K562 (cell line): ENCODE results near the gene HMOX2. TPM values are rescaled to one million over a fixed set of nuclear protein-coding genes. Genes with fewer than 3 reads are reported as not detected.

ENCODE experiments used
- BRD4 ChIP-seq: fragments of 200-600 bp; sonication (generic); IDR thresholded peaks from 2 replicates; pipeline ENCODE4 v1.6.1; 2017; ENCODE audit warnings: inconsistent platforms
- CHD2 ChIP-seq: IDR thresholded peaks from 2 replicates; pipeline ENCODE4 v1.6.1; 2011; ENCODE audit warnings: low read depth, low read length
- CHD4 ChIP-seq: fragments of 200-600 bp; sonication (generic); IDR thresholded peaks from 3 replicates; pipeline ENCODE4 v1.6.1; 2012; ENCODE audit warnings: low read depth, mild to moderate bottlenecking, mixed read lengths, low read length, inconsistent platforms; ENCODE audit not compliant: insufficient read depth, insufficient replicate concordance, poor library complexity, severe bottlenecking
- CSDE1 ChIP-seq, 2 experiments: fragments of 450-650 bp; IDR thresholded peaks; 2 replicates each; pipeline ENCODE4 v1.6.1; 2016; ENCODE audit warnings: mild to moderate bottlenecking in 1 of 2
- ETS2 ChIP-seq: IDR thresholded peaks from 2 replicates; pipeline ENCODE4 v1.6.1; 2016; ENCODE audit warnings: borderline replicate concordance, missing genetic modification characterization, mild to moderate bottlenecking, moderate library complexity, missing compliant biosample characterization; ENCODE audit not compliant: poor library complexity, severe bottlenecking
- FOSL1 ChIP-seq: fragments of 200-800 bp; sonication (Bioruptor generic); conservative IDR thresholded peaks from 2 replicates; pipeline ENCODE4 v1.6.1; 2016; ENCODE audit warnings: missing genetic modification characterization, missing compliant biosample characterization
- HCFC1 ChIP-seq: IDR thresholded peaks from 2 replicates; pipeline ENCODE4 v1.6.1; 2012; ENCODE audit warnings: low read depth, low read length, improper control_type of control experiment
- HDAC3 ChIP-seq: fragments of 450-650 bp; IDR thresholded peaks from 2 replicates; pipeline ENCODE4 v1.6.1; 2018; ENCODE audit warnings: borderline replicate concordance, mild to moderate bottlenecking, moderate library complexity; ENCODE audit not compliant: partially characterized antibody
- JUND ChIP-seq, 2 experiments: IDR thresholded peaks; 2 replicates in 1 of 2; 3 replicates in 1 of 2; pipeline ENCODE4 v1.6.1; 2011; ENCODE audit warnings: borderline replicate concordance in 2 of 2, low read depth in 2 of 2, low read length in 2 of 2, improper control_type of control experiment in 1 of 2, missing biosample characterization in 1 of 2, missing genetic modification characterization in 1 of 2, missing genetic modification reagents in 1 of 2
- KDM5B ChIP-seq: fragments of 200-600 bp; sonication (generic); IDR thresholded peaks from 2 replicates; pipeline ENCODE4 v1.6.1; 2012; ENCODE audit warnings: low read depth, mild to moderate bottlenecking, moderate library complexity, low read length, control low read depth, inconsistent platforms; ENCODE audit not compliant: insufficient replicate concordance
- KLF1 ChIP-seq: fragments of 450-650 bp; IDR thresholded peaks from 2 replicates; pipeline ENCODE4 v1.6.1; 2016; ENCODE audit warnings: missing genetic modification characterization, missing compliant biosample characterization
- LARP7 ChIP-seq: fragments of 450-650 bp; IDR thresholded peaks from 2 replicates; pipeline ENCODE4 v1.6.1; 2016
- LCOR ChIP-seq: sonication (generic); formaldehyde crosslinking; IDR thresholded peaks from 2 replicates; pipeline ENCODE4 v1.8.0; 2022; ENCODE audit warnings: mild to moderate bottlenecking, missing genetic modification reagents
- MED1 ChIP-seq: sonication (generic); formaldehyde crosslinking; IDR thresholded peaks from 2 replicates; pipeline ENCODE4 v1.8.1; 2023; ENCODE audit warnings: missing genetic modification reagents, borderline replicate concordance
- MTA1 ChIP-seq: fragments of 450-650 bp; IDR thresholded peaks from 2 replicates; pipeline ENCODE4 v1.6.1; 2017; ENCODE audit warnings: borderline replicate concordance
- PTRF ChIP-seq: fragments of 450-650 bp; IDR thresholded peaks from 2 replicates; pipeline ENCODE4 v1.6.1; 2016; ENCODE audit warnings: mild to moderate bottlenecking, missing genetic modification characterization, missing compliant biosample characterization
- RBM39 ChIP-seq: fragments of 200-400 bp; formaldehyde crosslinking; optimal IDR thresholded peaks from 2 replicates; pipeline ENCODE3; 2018; ENCODE audit warnings: low read depth, low read length
- SMAD1 ChIP-seq: fragments of 150-350 bp; IDR thresholded peaks from 2 replicates; pipeline ENCODE4 v1.6.1; 2014; ENCODE audit warnings: low read length, low read depth; ENCODE audit not compliant: partially characterized antibody
- SMARCE1 ChIP-seq: fragments of 450-650 bp; IDR thresholded peaks from 2 replicates; pipeline ENCODE4 v1.7.1; 2016; ENCODE audit warnings: mild to moderate bottlenecking
- SRSF1 ChIP-seq: fragments of 200-400 bp; formaldehyde crosslinking; IDR thresholded peaks from 2 replicates; pipeline ENCODE4 v1.6.1; 2017; ENCODE audit warnings: mild to moderate bottlenecking, low read depth, low read length, moderate library complexity
- SUPT5H ChIP-seq: fragments of 450-650 bp; IDR thresholded peaks from 2 replicates; pipeline ENCODE4 v1.6.1; 2016
- TCF7 ChIP-seq: sonication (generic); IDR thresholded peaks from 2 replicates; pipeline ENCODE4 v1.6.1; 2016; ENCODE audit warnings: antibody characterized with exemption, borderline replicate concordance
- ZNF184 ChIP-seq: sonication (generic); formaldehyde crosslinking; IDR thresholded peaks from 2 replicates; pipeline ENCODE4 v1.5.0; 2020; ENCODE audit warnings: missing genetic modification reagents
- ZNF347 ChIP-seq: fragments of 450-650 bp; formaldehyde crosslinking; IDR thresholded peaks from 2 replicates; pipeline ENCODE4 v1.4.0; 2020; ENCODE audit warnings: low read depth, mild to moderate bottlenecking, moderate library complexity
- ZNF561 ChIP-seq: fragments of 450-650 bp; formaldehyde crosslinking; conservative IDR thresholded peaks from 2 replicates; pipeline ENCODE4 v1.4.0; 2020; ENCODE audit warnings: mild to moderate bottlenecking, moderate library complexity
- polyA plus RNA-seq, 8 experiments: library from polyadenylated mRNA; depleted of rRNA in 4 of 8; stranded (reverse) in 5 of 8; unstranded in 3 of 8; fragments of >200 nt; fragmentation: Nextera tagmentation in 2 of 8; fragmentation: Illumina TruSeq in 1 of 8; extraction: Ambion mirVana in 2 of 8; extraction: Trizol in 1 of 8; gene quantifications; 2 replicates each; pipeline versions ENCODE4 v1.2.1 to v1.2.3, GENCODE V29; 2011 to 2014; ENCODE audit warnings: inconsistent platforms in 1 of 8, missing spikeins in 1 of 8
- total RNA-seq, 7 experiments: library from RNA; depleted of rRNA in 6 of 7; stranded (reverse); fragments of >200 nt in 6 of 7; fragmentation: Illumina TruSeq in 2 of 7; extraction: Trizol in 2 of 7; gene quantifications; 2 replicates each; pipeline versions ENCODE4 v1.2.1 to v1.2.3, GENCODE V29; 2011 to 2021; ENCODE audit warnings: low replicate concordance in 1 of 7
- TF ChIP-seq, protein P1 (sequence below): fragments of 250-450 bp; sonication (Bioruptor Pico); IDR thresholded peaks from 2 replicates; pipeline ENCODE4 v1.8.0; 2022; ENCODE audit warnings: moderate library complexity, mild to moderate bottlenecking, inconsistent platforms
- TF ChIP-seq, protein P2 (sequence below): sonication (generic); formaldehyde crosslinking; IDR thresholded peaks from 2 replicates; pipeline ENCODE4 v1.8.0; 2022; ENCODE audit warnings: missing genetic modification reagents, mild to moderate bottlenecking, moderate library complexity, borderline replicate concordance

The HMOX2 gene
- total and polyA plus RNA-seq, 9 of the 15 experiments (the other 6 are each of a cell fraction or from before 2014, with no cell fraction given): 26.8 to 87.4 (median 57.4) TPM

DNA sequence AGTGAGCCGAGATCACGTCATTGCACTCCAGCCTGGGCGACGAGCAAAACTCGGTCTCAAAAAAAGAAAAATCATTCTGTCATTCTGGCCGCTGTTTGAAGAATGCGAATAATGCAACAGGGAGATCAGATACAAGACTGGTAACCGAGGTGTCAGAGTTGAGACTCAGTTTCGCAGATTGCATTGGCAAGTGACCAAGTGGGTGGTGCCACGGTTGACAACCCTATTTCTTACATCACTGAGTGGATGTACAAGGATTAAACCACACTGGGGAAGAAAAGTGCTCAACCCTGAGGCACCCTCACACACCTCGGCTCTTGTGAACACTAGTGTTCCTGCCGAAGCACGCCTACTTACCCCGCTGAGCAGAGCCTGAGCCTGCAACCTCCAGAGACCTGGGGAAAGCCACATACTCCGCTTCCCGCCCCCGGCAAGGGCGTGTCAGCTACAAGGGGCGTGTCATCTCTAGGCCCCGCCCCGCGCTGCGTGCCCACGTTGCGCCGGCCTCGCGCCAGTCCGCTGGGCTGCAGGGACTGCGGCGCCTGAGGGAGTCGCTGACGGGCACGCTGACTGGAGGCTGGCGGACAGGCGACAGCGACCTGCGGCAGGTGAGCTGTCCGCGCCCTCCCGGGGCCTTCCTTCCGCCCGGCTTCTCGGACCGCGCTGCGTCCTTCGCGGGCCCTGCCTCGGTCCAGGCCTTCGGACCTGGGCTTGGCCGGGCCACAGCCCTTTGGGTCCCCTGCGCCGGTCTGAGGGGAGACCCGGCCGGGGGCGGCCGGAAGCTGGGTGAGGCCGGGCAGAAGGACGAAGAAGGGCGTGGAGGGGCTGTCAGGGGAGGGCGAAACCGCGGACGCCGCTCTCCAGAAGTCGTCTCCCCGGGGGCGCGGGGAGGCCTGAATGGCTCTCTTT lies at the start of gene HMOX2 (continued):
- no peak for TF ChIP-seq MED1
- no peak for TF ChIP-seq CHD4
- peak; percentile 67 for TF ChIP-seq JUND (IDR thresholded peaks at IDR 0.05; ENCODE audit: borderline replicate concordance, low read depth, low read length)
- peak; percentile 28; the same call in 1 of the 3 replicates for TF ChIP-seq JUND (tag; IDR thresholded peaks at IDR 0.05; ENCODE audit: borderline replicate concordance, low read depth, low read length)
- no peak for TF ChIP-seq HDAC3
- peak; percentile 45; the same call in 1 of the 2 replicates for TF ChIP-seq LCOR (CRISPR knock-in tag)
- 0 out of 4 replicates have a peak, but pooled peaks of 1 of the 2 experiments have one; percentile 26 for TF ChIP-seq CSDE1 (IDR thresholded peaks at IDR 0.05)
- no peak for TF ChIP-seq FOSL1 (tag)
- TF ChIP-seq MTA1: no peak
- no peak for TF ChIP-seq ZNF561 (CRISPR knock-in tag)
- no peak for TF ChIP-seq TCF7
- peak; percentile 89 for TF ChIP-seq KDM5B
- TF ChIP-seq RBM39: no peak
- TF ChIP-seq SRSF1: no peak
- TF ChIP-seq, protein P1, sequence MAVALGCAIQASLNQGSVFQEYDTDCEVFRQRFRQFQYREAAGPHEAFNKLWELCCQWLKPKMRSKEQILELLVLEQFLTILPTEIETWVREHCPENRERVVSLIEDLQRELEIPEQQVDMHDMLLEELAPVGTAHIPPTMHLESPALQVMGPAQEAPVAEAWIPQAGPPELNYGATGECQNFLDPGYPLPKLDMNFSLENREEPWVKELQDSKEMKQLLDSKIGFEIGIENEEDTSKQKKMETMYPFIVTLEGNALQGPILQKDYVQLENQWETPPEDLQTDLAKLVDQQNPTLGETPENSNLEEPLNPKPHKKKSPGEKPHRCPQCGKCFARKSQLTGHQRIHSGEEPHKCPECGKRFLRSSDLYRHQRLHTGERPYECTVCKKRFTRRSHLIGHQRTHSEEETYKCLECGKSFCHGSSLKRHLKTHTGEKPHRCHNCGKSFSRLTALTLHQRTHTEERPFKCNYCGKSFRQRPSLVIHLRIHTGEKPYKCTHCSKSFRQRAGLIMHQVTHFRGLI (CRISPR knock-in tag): no peak
- TF ChIP-seq CHD2: 0 out of 2 replicates have a peak, but pooled peaks have one; percentile 36
- no peak for TF ChIP-seq PTRF (tag)
- no peak for TF ChIP-seq ETS2 (tag)
- TF ChIP-seq ZNF347 (CRISPR knock-in tag): no peak
- TF ChIP-seq SUPT5H: peak; percentile 78
- TF ChIP-seq LARP7: no peak
- TF ChIP-seq BRD4: no peak
- peak; percentile 84 for TF ChIP-seq KLF1 (tag)
- TF ChIP-seq, protein P2, sequence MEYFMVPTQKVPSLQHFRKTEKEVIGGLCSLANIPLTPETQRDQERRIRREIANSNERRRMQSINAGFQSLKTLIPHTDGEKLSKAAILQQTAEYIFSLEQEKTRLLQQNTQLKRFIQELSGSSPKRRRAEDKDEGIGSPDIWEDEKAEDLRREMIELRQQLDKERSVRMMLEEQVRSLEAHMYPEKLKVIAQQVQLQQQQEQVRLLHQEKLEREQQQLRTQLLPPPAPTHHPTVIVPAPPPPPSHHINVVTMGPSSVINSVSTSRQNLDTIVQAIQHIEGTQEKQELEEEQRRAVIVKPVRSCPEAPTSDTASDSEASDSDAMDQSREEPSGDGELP (CRISPR knock-in tag): peak; percentile 88
- TF ChIP-seq SMAD1: no peak
- TF ChIP-seq ZNF184 (CRISPR knock-in tag): no peak
- peak; percentile 17; the same call in 1 of the 2 replicates for TF ChIP-seq SMARCE1
- TF ChIP-seq HCFC1: peak; percentile 52
